Uterus (tissue), 4 donors: ENCODE results near the gene GNAS-AS1. TPM values are rescaled to one million over a fixed set of nuclear protein-coding genes. Genes with fewer than 3 reads are reported as not detected.
"Not testable (repeated sequence)": the region's sequence is repeated elsewhere in the genome, so short reads cannot be mapped to it uniquely, and the experiment has no call there.

Experiments used
- DNase-seq, 2 donors: peaks; one replicate each; pipeline ENCODE4 v3.0.0-alpha.2; 2019 to 2020
- H3K27ac ChIP-seq, 2 donors: fragments of 200-600 bp; sonication (generic); 1 replicate in 1 of 2; 2 replicates in 1 of 2; pipeline ENCODE4 v1.5.1; 2016 to 2018
- H3K27me3 ChIP-seq, 2 donors: fragments of 200-600 bp; sonication (generic); one replicate each; pipeline ENCODE4 v1.5.1; 2018 to 2019; ENCODE audit warnings: control low read depth in 1 of 2
- H3K36me3 ChIP-seq, 2 donors: fragments of 200-600 bp; sonication (generic); one replicate each; pipeline ENCODE4 v1.5.1; 2019; ENCODE audit warnings: control low read depth in 1 of 2
- H3K4me1 ChIP-seq, 2 donors: fragments of 200-600 bp; sonication (generic); one replicate each; pipeline ENCODE4 v1.5.1; 2018 to 2019; ENCODE audit warnings: control low read depth in 1 of 2
- H3K4me3 ChIP-seq, 2 donors: fragments of 200-600 bp; sonication (generic); 1 replicate in 1 of 2; 2 replicates in 1 of 2; pipeline ENCODE4 v1.5.1; 2018 to 2019; ENCODE audit warnings: mild to moderate bottlenecking in 1 of 2
- H3K9me3 ChIP-seq, 2 donors: fragments of 200-600 bp; sonication (generic); one replicate each; pipeline ENCODE4 v1.5.1; 2019; ENCODE audit warnings: control low read depth in 1 of 2
- POLR2A ChIP-seq, 2 donors: fragments of 450-650 bp; IDR thresholded peaks; one replicate each; pipeline ENCODE4 v1.6.1; 2016; ENCODE audit warnings: antibody characterized with exemption in 2 of 2, mild to moderate bottlenecking in 1 of 2, moderate library complexity in 1 of 2
- intact Hi-C: fragments of 100-400 bp; cut with DNase I; formaldehyde crosslinking; loops from one replicate; pipeline ENCODE4 v1.15.1; 2023; ENCODE audit warnings: low total_unique reads
- total RNA-seq, 4 donors: library from RNA; depleted of rRNA in 3 of 4; stranded (reverse); fragments of >200 nt in 3 of 4; gene quantifications; one replicate each; pipeline versions ENCODE4 v1.1.0 to v1.2.4, GENCODE V29; 2014 to 2023
- TF ChIP-seq, protein P1 (sequence below), 4 experiments: fragments of 200-600 bp in 2 of 4; fragments of 450-650 bp in 2 of 4; sonication (generic) in 2 of 4; IDR thresholded peaks; one replicate each; pipeline ENCODE4 v1.5.1; 2016 to 2019; ENCODE audit warnings: antibody characterized with exemption in 4 of 4, mild to moderate bottlenecking in 2 of 4, moderate library complexity in 1 of 4
- donor health status: DM: yes; HTN: yes; CAD: no.

Gene GNAS-AS1
- total RNA-seq, 4 donors from 2014 or later = 0.77 to 3.4 (median 1.2) TPM; not detected in 1

DNA sequence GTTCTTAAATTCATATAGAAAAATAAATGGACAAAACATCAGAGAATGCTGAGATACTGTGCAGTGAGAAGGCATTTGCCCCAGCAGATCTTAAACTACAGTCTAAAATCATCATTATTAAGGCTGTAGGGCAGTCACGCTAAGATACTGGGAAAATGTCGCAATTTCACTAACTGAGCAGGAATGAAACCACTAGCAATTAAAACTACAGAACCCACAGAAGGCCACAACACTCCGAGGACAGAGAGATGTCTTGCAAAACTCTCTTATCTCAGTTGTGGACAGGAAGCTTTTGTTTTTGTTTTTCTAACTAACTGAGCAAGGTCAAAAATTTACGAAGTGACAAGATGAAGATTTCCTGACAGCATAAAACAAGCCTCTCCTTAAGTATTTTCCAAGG, 18.2 kb downstream of the GNAS-AS1 start:
- intact Hi-C loops = no loop called here
- no peak for DNase-seq
- H3K27me3 ChIP-seq = no peaks in the 10 kb centered on the region
- no peaks in the 10 kb centered on the region for H3K4me1 ChIP-seq
- no peaks in the 10 kb centered on the region for H3K9me3 ChIP-seq
- no peak overlapping the region for H3K27ac ChIP-seq
- H3K4me3 ChIP-seq = no peak overlapping the region
- H3K36me3 ChIP-seq = no peaks in the 10 kb centered on the region
- no peak for TF ChIP-seq POLR2A (IDR thresholded peaks at IDR 0.05)
- TF ChIP-seq, protein P1, sequence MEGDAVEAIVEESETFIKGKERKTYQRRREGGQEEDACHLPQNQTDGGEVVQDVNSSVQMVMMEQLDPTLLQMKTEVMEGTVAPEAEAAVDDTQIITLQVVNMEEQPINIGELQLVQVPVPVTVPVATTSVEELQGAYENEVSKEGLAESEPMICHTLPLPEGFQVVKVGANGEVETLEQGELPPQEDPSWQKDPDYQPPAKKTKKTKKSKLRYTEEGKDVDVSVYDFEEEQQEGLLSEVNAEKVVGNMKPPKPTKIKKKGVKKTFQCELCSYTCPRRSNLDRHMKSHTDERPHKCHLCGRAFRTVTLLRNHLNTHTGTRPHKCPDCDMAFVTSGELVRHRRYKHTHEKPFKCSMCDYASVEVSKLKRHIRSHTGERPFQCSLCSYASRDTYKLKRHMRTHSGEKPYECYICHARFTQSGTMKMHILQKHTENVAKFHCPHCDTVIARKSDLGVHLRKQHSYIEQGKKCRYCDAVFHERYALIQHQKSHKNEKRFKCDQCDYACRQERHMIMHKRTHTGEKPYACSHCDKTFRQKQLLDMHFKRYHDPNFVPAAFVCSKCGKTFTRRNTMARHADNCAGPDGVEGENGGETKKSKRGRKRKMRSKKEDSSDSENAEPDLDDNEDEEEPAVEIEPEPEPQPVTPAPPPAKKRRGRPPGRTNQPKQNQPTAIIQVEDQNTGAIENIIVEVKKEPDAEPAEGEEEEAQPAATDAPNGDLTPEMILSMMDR (IDR thresholded peaks at IDR 0.05) = no peak

DNA sequence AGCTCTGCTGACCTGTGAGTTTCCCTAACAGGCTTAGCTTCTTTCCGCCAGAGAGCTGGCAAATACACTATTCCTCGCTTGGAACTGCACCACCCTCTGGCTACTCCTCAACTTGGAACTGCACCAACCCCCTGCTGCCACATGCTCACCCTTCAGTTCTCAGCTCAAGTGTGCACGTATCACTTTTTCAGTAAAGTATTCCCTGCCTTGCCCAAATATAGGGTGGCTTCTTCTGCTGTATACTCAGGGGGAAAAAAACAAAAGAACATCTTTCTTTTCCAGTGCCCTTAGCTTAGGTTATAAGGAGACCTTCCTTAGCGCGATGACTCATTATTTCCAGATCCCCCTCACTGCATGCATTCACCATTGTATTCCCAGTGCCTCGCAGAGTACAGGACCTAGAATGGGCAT, 21.2 kb downstream of the GNAS-AS1 start:
- Histone ChIP-seq H3K27me3 (no peaks in the 10 kb centered on the region), H3K27ac (no peak overlapping the region), H3K4me1 (no peaks in the 10 kb centered on the region), H3K9me3 (no peaks in the 10 kb centered on the region), H3K36me3 (no peaks in the 10 kb centered on the region), H3K4me3 (no peak overlapping the region)
- no peak for DNase-seq
- TF ChIP-seq, protein P1 (IDR thresholded peaks at IDR 0.05) = no peak
- TF ChIP-seq POLR2A (IDR thresholded peaks at IDR 0.05) = no peak
- intact Hi-C loops = no loop called here

DNA sequence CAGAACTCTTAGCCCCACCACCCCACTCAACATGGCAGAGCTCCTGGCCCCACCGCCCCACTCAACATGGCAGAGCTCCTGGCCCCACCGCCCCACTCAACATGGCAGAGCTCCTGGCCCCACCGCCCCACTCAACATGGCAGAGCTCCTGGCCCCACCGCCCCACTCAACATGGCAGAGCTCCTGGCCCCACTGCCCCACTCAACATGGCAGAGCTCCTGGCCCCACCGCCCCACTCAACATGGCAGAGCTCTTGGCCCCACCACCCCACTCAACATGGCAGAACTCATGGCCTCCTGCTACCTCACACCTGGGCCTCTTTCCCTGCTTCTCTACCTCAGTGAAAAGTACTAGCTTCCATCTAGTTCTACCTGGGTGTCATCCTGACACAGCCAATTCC, 21.9 kb downstream of the GNAS-AS1 start:
- H3K4me3 ChIP-seq, H3K4me1 ChIP-seq, H3K27ac ChIP-seq, DNase-seq, H3K36me3 ChIP-seq, H3K9me3 ChIP-seq, intact Hi-C loops, H3K27me3 ChIP-seq: not testable (repeated sequence)

DNA sequence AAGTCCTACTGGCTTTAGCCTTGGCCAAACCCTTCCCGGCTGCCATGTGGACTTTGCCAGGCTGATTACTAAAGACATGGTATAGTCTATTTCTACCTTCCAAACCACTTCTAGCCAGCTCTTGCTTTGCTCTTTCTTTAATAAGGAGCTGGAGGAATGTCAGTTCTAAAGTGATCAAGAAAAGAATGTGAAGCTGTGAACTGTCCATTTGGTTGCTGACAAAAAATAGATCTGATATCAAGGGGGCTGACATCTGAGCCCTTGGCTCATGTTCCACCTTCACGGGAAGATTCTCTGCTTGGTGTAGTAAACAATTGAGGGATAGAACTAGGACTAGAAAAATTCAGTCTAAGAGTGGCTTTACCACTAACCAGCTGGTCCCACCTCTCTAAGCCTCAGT, 22.6 kb downstream of the GNAS-AS1 start:
- TF ChIP-seq, protein P1 (IDR thresholded peaks at IDR 0.05) = no peak
- TF ChIP-seq POLR2A (IDR thresholded peaks at IDR 0.05) = no peak
- DNase-seq = no peak
- Histone ChIP-seq H3K27ac (no peak overlapping the region), H3K27me3 (no peaks in the 10 kb centered on the region), H3K9me3 (no peaks in the 10 kb centered on the region), H3K4me3 (no peak overlapping the region), H3K4me1 (no peaks in the 10 kb centered on the region), H3K36me3 (no peaks in the 10 kb centered on the region)
- intact Hi-C loops = no loop called here

DNA sequence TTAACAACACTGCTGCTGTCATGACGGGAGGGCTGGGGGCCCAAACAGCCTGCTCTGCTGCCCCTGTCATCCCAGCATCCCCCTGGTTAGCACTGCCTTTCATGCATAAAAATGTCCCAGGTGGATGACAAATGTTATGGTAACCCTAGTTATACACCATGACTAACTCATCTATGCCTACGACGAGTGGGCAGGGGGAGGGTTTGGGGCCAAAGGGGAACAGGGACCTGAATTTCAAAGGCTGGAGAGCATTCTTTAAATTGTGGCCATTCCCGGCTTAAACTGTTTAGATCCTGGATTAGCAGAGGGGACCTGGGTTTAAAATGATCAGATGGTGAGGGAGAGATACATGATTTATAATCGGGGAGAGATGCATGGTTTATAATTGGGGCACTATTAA, 24.4 kb downstream of the GNAS-AS1 start:
- no peak for DNase-seq
- intact Hi-C loops = no loop called here
- Histone ChIP-seq H3K4me3 (no peak overlapping the region), H3K9me3 (no peaks in the 10 kb centered on the region), H3K36me3 (no peaks in the 10 kb centered on the region), H3K27me3 (no peaks in the 10 kb centered on the region), H3K27ac (no peak overlapping the region), H3K4me1 (no peaks in the 10 kb centered on the region)
- TF ChIP-seq, protein P1 (IDR thresholded peaks at IDR 0.05) = no peak
- TF ChIP-seq POLR2A (IDR thresholded peaks at IDR 0.05) = no peak

DNA sequence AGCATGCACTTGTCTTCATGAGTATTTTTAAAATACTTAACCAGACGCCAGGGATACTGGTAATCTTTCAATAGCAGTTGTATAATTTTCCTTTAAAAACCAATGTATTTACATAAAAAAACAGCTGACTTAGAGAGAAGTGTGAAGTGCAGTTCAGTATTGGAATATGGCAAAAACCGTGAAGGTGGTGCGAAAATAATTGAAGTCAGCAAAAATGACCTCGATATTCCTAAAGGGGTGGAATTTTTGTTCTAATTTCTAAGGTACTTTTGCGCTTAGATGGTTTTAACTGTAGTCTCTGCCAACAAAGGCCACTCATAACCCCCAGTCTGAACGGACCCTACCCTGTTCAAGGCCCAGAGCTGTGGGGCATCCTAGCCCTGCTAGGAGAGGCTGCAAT, 25.3 kb downstream of the GNAS-AS1 start:
- TF ChIP-seq, protein P1 (IDR thresholded peaks at IDR 0.05) = no peak
- TF ChIP-seq POLR2A (IDR thresholded peaks at IDR 0.05) = no peak
- Histone ChIP-seq H3K36me3 (no peaks in the 10 kb centered on the region), H3K9me3 (no peaks in the 10 kb centered on the region), H3K27ac (no peak overlapping the region), H3K4me1 (no peaks in the 10 kb centered on the region), H3K27me3 (no peaks in the 10 kb centered on the region), H3K4me3 (no peak overlapping the region)
- no peak for DNase-seq
- intact Hi-C loops = no loop called here
